Activated T-cell treated with anti-CD3 and anti-CD28 coated beads, Interleukin-2, amount 50 U/mL, for 1 hour (primary cell): ENCODE data around the gene KAT2A.

Source experiments
- DNase-seq: peaks from one replicate; pipeline ENCODE4 v3.0.0-alpha.2; 2020

The KAT2A gene

DNA sequence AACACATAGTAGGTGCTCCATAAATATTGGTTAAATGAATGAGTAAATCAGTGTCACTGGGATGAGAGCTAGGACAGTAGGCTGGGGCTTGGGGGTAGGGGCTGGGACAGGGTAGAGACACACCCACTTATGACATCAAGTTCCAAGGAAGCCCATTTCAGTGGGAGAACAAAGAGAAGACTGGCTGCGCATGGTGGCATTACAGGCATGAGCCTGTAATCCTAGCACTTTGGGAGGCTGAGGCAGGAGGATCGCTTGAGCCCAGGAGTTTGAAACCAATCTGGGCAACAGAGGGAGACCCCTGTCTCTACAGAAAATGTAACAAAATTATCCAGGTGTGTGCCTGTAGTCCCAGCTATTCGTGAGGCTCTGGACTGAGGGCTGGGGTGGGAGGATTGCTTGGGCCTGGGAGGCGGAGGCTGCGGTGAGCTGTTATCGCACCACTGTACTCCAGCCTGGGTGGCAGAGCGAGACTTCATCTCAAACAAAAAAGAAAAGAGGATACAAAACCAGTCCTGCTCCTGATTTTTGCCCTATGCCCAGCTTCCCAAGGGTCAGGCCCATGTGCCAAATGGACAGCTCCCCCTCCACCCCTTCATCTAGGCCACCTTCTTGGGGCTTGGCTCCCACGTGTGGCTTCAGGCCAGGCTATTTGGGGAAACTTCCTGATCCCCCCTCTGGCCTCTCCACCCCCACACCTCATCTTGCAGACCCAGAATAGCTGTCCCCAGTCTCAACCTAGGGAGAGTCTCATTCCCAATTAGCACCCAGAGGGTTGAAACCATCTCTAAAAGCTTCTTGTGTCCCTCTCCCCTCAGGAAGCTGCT, 30.0 kb downstream of the KAT2A start:
- DNase-seq = no peak

DNA sequence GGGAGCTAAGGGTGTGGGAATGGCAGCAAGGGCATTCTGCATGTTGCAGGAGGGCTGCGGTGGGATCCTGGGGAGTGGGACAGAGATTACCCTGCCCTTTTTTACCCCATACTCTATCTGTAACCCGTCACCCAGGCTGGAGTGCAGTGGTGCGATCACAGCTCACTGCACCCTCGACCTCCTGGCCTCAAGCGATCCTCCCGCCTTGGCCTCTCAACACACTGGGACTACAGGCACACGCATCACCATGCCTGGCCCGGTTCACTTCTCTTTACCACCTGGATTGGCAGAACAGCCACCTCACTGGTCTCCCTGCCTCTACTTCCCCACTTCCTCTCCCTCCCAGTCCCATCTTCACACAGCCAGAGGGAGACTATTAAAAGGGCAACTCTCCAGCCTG, 32.4 kb downstream of the KAT2A start:
- DNase-seq = no peak

DNA sequence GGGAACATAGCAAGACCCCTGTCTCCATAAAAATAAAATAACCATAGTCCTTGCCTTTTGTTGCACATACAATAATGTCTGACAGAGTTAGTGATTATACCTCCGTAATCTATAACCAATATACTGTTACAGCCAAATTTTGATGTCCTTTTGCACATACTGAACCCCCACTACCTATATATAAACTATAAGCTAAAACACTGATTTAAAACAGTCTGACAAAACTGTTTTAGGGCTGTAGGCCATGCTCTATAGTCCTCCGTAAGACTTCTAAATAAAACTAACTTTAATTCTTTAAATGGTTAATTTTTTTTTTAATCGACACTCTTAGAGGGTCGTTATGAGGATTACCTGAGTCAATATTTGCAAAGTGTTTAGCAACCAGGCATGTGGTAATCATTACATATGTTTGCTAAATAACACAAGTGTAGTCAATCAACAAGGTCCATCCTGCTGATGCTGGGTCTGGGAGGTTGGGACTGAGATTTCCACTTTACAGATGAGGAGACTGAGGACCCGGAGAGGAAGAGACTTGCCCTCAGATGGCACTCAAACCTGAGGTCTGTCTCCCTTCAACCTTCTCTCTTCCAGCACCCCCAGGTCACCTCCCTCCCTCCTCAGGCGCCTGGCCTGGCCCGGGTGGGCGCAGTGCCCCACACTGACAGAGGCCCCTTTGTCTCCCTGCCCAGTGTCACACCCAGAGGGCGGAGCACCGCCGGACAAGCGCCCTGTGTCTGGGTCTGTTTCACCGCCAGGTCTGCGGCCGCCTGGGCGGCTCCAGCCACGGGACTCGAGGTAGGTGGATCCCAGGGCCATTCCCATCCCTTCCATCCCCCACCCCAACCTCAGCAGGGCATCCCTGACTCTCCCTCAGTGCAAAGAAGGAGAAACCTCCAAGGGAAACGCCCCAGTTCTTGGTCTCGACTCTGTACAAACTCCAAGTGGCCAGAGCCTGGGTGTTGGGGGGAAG, 33.1 kb downstream of the KAT2A start:
- no peak for DNase-seq

DNA sequence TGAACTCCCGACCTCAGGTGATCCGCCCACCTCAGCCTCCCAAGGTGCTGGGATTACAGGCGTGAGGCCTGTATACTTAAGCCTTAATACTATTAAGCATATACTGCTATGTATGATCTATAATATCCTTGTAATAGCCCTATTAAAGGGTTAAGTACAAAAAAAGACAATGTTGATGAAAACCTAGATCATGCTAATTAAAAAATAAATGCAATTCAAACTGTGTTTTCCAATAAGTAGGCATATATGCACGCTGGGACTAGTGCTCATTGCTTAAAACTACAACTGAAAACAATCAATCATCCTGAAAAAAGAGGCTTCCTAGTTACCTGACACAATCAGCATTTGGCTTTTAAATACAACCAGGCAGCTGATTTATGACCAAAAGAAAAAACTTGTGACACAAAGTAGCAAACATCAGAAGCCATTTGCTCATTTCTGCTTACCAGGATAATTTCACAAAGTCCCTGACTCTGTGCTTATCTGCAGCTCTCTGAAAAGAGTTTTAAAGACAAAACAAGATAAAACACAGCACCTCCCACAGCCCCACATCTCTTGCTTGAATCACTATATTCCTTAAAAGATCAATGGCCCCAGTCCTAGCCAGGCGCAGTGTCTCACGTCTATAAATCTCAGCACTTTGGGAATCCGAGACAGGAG, 34.0 kb downstream of the KAT2A start:
- no peak for DNase-seq

DNA sequence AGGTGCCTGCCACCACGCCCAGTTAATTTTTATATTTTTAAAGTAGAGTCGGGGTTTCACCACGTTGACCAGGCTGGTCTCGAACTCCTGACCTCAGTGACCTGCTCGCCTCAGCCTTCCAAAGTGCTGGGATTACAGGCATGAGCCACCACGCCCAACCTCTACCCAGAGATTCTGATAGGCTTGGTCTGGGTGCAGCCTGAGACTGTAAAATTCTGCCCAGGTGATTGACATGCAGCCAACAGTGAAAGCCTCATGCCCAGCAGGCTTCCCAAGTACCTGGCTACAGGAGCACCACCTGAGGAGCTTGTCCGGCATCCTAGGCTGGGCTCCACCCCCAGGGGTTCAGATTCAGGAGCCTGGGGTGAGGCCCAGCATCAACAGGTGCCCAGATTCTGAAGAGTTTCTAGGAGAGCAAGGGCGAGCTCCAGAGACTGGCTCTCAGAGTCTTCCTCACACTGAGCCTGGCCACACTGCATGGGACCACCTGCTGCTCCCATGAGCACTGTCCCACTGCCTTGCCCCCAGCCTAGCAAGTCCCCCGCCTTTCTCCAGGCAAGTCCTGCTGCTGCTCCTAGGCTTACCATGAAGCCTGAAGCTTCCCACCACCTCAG, 39.5 kb downstream of the KAT2A start:
- no peak for DNase-seq

DNA sequence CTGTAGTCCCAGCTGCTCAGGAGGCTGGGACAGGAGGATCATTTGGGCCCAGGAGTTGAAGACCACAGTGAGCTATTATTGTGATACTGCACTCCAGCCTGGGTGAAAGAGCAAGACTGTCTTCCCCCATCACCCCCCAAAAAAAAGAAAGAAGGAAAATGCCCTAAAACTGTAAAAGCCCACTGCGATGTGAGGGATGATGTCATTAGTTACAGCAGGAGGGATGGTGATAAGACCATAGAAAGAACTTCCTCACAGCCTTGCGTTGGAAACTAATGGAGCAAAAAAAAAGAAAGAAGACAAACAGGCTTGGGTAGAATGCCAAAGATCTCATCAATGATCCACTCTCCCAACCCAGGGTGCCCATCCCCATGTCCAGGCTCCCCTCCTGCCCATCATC, 41.6 kb downstream of the KAT2A start:
- no peak for DNase-seq

DNA sequence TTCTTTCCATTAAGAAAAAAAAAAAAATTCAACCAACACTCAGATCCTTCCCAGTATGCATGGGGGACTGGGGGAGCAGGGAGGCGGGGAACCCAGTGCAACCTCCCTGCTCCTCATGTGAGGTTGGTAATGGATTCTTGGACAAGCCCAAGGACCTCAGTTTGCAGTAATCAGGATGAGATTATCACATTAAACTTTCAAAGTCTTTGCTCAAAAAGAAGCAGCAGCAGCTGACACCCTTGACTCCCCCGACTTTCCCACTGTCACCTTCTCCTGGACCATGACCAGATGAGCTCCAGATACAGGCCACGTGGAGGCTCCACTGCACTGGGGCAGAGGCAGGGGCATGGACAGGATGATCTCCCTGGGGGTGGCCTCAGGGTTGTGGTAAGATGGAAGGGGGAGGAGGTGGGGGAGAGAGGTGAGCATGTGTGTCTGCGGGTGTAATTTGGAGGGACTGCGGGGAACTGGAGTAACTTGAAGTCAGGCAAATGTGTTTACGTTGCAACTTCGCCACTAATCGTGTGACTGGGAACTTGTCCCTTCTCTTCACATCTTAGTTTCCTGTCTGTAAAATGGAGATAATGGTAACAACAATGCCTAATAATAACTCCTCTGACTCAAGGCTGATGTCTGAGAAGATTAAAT, 42.6 kb downstream of the KAT2A start:
- no peak for DNase-seq

DNA sequence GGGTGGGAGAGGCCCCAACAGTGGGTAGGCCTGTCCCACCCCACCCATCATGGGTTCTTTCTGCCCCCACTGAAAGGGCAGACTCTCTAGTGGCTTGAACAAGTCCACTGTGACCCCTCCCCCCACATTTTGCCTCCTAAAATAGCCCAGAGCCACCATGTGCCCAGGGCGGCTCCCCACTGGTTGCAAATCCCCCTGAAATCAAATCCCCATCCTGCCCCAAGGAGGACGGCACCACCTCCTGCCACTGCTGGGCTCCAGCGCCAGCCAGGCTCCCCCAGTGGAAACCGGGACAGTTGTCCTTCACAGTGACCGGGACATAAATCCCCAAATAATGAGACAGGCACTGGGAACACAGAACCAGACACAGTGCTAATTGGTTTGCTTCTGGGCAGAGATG, 43.4 kb downstream of the KAT2A start:
- no peak for DNase-seq

DNA sequence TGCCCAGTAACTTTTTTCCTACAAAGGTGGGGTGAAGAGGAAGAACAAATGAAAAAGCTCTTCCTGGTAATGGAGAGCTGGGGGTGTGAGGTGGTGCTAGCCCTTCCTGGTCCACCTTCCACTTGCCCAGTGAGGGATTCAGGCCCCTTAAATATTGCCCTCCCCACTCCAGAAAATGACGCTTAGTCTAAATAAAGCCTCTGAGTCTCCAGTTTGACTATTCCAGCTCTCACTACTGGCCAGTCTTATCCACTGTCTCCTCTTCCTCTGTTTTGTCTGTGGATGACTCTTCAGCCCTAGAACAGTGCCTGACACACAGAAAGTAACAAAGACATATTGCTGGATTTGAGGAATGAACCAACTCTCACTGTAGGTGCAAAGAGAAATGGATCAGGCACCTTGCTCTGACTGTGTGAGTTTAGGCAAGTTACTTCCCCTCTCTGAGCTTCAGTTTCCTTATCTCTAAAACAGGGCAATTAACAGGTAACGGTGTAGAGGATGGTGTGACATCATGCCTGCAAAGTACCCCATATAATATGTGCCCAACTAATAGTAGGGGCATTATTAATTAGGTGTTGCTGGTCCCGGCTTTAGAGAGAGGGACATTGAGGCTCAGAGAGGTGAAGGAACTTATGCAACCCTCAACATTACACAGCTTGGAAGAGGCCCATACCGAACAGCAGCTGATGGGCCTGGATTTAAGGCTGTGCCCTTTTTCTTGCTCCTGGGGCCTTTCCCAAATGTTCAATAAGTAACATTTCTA, 44.2 kb downstream of the KAT2A start:
- no peak for DNase-seq

DNA sequence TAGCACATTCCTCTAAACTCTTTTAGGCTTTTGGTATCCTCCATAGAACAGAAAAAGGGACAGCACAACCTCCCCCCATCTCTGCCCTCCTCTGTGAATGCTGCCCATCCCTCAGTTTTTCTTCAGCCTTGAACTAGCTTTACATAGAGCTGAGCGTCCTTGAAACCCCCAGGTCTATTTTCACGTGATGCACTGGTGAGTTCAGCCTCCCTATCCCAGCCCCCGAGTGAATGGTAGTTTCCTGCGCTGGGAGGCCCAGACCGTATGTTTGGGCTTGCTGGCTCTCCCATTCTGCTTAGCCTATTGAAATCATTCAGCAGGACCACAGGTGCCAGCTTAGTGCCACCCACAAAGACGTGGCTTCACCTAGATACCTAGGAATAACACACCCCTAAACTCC, 45.4 kb downstream of the KAT2A start:
- no peak for DNase-seq

DNA sequence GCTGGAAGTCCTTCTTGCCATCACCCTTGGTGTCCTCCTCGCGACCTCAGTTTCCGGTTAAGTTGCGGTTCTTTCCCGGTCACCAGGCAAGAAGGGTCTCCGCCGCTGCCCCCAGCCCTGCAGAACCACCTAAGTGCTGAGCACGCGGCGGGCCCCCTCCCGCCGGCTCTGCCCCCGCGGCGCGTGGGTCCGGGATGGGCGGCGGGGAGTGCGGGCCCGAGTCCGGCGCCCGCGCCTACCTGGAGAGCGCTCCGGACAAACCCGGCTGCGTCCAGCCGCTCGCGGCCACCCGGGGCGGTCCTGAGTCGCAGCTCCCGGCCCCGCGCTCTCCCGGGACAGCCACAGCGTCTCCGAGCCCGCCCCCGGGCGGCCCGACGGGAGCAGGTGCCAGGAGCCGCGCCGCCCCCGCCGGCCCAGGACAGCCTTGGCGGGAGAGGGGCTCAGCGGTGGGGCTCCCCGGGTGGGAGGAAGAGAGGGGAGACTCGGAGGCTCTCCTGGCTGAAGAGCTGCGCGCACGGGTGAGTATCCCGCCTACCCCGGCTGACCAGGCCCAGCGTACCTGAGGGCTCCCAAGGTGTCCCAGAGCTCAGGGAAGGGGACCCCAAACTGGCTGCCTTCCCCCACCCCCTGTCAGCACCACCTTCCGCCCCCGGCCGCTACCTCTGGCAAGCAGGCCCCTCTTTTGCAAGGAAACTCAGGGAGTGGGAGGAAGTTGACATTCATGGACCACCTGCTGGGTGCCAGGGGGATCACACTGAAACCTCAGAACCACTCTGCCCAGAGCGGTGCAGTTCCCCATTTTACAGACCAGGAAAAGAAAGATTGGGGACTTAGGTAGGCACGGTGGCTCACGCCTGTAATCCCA, 48.6 kb downstream of the KAT2A start:
- no peak for DNase-seq

DNA sequence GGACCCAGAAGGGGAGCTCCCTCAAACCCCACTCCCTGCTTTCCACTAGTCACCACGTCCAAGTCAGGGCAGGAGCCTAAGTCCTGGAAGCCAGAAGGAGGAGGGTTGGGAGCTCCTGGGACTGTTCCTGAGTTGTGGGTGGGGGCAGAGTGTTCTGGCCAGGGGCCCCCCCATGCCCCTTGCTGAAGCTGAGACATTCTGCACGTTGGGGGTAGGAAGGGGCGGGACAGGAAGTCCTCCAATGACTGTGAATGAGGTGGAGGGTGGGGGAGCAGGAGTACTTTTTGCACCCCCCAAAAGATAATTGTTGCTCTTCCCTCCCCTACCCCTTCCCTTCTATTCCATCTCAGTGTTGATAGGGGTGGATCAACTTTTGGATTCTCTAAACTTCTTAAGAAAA, 49.4 kb downstream of the KAT2A start:
- no peak for DNase-seq

DNA sequence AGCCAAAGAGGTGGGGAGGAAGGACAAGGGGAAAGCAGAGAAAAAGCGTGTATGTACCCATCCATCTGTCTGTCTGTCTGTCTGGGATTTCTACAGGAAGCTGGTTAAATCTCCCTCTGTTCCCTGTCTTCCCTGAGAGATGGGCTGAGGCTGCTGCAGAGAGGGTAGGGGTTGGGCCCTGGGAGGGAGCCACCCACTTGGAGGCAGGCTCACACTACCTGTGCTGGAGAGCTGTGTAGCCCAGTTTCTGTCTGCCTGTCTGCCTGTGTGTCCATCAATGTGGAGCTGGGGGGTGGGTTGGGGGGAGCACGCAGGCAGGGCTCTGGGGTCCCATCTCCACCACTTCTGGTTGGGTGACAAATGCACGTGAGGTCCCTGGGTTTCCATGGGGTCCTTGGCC, 52.2 kb downstream of the KAT2A start:
- no peak for DNase-seq

DNA sequence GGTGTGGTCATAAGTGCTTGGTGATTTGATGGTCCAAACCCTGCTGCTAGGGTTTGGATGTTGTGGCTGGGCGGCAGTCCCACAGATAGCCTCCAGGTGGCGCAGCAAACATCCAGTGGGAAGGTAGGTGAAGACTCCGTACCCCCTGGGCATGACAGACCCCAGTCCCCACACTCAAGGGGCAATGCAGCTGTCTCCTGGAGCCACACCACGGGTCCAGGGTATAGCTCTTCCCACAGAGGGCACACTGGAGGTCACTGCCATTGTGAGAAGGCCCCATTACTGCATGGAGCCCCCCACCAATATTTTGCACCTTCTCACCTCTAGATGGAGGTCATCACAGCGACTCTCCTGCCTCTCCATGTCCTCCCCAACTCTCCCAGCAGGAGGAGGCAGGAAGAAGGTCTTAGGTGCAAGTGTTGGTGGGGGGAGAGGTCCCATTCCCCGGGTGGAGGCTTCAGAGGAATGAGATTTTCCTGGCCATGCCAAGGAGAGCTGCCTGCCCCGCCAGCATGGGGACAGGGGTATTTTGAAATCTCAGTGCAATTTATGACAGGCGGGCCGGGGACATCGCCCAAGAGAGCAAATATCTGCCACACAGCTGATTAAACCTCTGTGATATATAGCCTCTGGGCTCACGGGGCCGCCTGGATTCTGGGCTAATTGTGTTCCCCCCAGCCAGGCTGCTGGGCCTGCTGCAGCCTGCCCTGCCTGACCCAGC, 53.6 kb downstream of the KAT2A start:
- peak; percentile 76 for DNase-seq

DNA sequence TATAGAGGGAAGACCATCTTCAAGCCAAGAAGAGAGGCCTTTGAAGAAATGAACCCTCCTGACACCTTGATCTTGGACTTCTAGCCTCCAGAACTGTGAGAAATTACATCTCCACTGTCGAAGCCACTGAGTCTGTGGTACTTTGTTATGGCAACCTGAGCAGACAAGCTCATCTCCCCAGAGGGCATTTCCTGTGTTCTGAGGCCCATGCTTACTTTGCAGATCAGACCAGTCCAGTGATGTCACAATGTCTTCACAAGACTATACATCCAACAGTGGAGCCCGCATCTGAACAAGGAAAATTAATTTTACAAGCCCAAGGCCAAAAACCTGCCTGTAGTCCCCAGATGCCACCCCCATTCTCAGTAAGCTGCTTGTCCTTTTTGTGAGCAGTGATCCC, 56.0 kb downstream of the KAT2A start:
- DNase-seq = no peak
